Left ventricle myocardium superior (tissue), 1 donor: Measurements from ENCODE around the gene CSNK1A1. TPM values are rescaled to one million over a fixed set of nuclear protein-coding genes. Genes with fewer than 3 reads are reported as not detected.
"Not testable (repeated sequence)": the region's sequence is repeated elsewhere in the genome, so short reads cannot be mapped to it uniquely, and the experiment has no call there.

Source experiments
- ATAC-seq: fragments of 200-7000 bp; cut with Tn5 transposase; one replicate; pipeline ENCODE4 v1.9.1; 2020; ENCODE audit warnings: mild to moderate bottlenecking, moderate library complexity
- DNase-seq: peaks from one replicate; pipeline ENCODE4 v3.0.0-alpha.2; 2020
- intact Hi-C: fragments of 100-400 bp; cut with micrococcal nuclease; formaldehyde crosslinking; loops from one replicate; pipeline ENCODE4 v1.11.0; 2022
- total RNA-seq: library from RNA; stranded (reverse); fragmentation: NEBNext Ultra II Directional; extraction: Animal tissue kit (Norgen Biotek cat#: 25700); gene quantifications from one replicate; pipeline ENCODE4 v1.2.1, GENCODE V29; 2021
- donor health status: DM: no; HTN: yes; CAD: no; lungs with severe emphysema.

CSNK1A1 gene
- total RNA-seq, 1 donor from 2014 or later: 214 TPM

DNA sequence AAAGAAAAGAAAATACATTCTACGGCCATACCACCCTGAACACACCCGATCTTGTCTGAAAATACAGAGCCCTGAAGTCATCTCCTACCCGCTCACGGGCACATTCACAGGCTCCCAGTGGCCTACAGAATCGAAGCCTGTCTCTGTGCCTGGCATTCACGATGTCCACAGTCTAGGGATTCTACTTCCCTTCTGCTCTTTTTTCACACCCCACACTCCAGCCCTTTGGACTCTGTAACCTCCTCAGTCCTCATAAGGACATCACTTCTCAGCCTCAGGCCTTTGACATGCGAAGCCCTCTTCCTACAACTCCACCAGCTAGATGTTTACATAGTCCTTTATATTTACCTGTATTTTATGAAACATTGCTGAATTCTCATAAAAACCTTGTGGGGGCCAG, 77.8 kb downstream of the CSNK1A1 start:
- intact Hi-C loops: no loop called here
- ATAC-seq (no peak), DNase-seq (no peak)

DNA sequence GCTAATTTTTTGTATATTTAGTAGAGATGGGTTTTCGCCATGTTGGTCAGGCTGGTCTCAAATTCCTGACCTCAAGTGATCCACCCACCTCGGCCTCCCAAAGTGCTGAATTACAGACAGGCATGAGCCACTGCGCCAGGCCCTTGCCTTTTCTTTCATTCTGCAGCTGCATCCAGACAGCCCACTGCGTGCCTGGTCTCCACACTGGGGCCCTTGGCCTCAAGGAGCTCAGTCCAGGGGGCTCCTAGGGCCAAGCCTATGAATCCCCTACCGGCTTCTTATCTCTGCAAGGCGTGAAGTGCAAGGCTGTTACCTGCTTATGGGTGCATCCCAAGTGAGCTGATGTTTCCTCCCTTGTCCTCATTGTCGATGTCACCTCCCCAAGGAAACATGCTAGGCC, 78.8 kb downstream of the CSNK1A1 start:
- DNase-seq: no peak
- intact Hi-C loops: no loop called here
- ATAC-seq: no peak

DNA sequence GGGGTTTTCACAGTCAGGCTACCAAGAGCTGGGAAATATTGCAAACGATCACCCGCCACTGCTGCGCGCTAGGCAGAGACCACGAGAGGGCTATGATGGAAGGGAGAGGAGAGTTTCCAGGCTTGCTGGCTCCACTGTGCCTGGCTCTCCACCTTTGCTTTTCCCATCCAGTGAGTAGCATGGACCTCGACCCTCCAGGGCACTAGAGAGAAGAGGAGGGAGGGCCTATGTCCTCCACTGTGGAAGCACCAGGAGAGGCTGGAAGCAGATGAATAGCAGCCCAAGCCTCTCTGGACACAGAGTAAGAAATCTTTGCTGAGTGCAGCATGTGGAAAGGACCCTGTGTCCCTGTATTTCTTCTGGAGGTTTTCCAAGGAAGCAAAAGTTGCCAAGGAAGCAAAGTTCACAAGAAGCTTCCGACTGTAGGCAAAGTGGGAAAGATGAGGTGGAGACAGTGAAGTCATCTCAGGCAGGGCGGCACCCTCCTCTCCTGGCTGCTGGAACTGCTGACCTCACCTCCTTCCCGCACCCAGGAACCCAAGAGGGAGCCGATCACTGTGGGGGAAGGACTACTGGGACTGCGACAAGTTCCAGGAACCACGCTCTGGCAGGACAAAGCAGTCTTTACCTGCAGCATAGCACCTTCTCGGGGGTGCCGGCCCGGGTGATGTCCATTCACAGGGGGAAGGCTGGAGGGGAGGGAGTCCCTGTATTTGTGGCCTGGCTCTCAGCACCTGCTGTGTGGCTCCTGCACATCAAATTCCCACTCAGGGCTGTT, 79.6 kb downstream of the CSNK1A1 start:
- ATAC-seq: peak; percentile 78

DNA sequence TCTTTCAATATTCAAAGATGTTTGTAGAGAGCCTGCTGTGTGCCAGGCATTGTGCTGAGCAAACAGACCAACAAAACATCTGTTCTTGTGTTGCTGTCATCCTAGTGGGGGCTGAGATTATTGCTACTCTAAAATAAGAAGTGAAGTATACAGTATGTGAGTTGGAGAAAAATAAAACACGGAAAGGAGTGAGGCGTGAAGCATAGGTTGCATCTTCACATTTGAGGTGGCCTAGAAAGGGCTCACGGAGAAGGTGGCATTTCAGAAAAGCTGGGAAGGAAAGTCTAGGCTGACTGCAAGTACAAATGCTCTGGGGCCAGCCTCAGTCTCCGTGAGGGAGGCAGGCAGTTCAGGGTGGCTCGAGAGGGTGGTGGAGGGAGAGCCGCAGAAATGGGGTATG, 80.3 kb downstream of the CSNK1A1 start:
- no peak for DNase-seq
- ATAC-seq: no peak
- intact Hi-C loops: no loop called here

More for the DNA sequence above, 79.6 kb downstream of the CSNK1A1 start:
- peak; percentile 44 for DNase-seq
- intact Hi-C loops: no loop called here

DNA sequence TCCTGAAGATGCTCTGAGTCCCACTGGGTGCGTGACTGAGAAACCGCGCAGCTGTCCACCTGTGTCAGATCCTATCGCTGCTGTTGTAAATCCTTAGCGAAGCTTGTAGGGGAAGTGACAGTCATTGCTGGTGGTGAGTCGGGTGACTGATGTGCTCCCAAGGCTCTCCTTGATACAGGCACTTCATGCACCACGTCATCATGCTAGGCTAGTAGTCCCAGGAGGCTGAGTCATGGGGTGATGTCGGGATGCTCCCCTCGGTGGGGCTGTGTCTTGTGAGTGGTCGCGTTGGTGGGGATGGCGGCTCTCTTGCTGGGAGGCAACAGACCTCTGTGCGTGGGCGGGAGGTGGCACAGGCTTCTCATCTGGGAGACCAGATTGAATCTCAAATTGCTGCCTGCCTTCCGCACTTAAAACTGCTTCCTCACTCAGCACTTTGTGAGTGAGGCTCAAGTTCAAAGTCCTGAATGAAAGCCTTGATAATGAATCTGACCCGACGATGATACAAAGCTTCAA, 84.7 kb downstream of the CSNK1A1 start:
- peak; percentile 26 for DNase-seq
- intact Hi-C loops: no loop called here
- ATAC-seq: no peak

DNA sequence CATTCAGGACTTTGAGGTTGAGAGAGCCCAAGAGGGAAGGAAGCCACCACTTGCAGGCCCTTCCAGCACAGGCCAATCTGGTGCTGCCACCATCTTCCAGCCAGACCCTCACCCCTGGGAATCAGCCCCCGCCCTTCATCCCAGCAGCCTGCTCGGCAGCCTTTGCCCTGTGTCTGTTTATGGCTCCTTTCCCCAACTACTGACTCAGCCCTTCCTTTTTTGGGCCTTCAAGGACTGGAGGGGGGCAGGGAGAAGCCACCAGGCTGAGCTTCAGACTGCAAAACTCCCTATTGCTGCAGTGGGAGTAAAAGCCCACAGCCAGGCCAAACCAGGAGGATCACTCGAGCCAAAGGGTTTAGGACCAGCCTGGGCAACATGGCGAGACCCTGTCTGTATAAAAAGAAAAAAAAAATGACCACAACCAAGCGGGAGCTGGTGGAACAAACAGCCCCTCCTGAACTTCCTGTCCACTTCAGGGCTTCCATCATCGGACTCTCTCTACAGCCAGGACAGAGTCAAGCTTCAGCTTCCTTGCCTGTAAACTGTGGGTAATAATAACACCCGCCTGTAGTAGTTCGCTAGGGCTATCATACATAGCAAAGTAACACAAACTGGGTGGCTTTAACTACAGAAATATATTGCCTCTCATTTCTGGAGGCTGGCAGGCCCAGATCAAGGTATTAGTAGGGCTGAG, 86.3 kb downstream of the CSNK1A1 start:
- ATAC-seq (peak; percentile 92), DNase-seq (peak; percentile 61)
- intact Hi-C loops: no loop called here

DNA sequence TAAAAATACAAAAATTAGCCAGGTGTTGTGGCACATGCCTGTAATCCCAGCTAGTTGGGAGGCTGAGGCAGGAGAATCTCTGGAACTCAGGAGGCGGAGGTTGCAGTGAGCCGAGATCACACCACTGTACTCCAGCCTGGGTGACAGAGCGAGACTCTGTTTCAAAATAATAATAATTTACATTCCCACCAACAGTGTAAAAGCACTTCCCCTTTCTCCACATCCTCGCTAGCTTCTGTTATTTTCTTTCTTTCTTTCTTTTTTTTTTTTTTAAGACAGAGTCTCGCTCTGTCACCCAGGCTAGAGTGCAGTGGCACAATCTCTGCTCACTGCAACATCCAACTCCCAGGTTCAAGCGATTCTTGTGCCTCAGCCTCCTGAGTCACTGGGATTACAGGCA, 89.3 kb downstream of the CSNK1A1 start:
- intact Hi-C loops, ATAC-seq: not testable (repeated sequence)
- peak; percentile 0 for DNase-seq

DNA sequence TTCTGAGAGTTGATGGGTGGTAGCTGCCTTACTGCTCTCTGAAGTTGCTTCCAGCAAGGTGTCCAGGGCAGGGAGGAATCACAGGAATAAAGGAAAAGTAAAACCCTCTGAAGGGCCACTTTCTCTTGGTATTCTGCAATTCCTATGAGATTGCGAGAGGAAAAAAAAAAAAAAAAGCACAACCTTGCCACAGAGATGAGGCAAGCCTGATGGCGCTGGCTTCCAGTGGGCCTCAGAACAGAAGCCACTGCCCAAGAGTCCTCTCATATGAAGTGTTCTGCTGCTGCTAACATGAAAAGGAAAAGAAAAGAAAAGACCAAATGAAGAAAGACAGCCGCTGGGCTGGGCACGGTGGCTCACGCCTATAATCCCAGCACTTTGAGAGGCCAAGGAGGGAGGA, 91.3 kb downstream of the CSNK1A1 start:
- peak; percentile 9 for DNase-seq

DNA sequence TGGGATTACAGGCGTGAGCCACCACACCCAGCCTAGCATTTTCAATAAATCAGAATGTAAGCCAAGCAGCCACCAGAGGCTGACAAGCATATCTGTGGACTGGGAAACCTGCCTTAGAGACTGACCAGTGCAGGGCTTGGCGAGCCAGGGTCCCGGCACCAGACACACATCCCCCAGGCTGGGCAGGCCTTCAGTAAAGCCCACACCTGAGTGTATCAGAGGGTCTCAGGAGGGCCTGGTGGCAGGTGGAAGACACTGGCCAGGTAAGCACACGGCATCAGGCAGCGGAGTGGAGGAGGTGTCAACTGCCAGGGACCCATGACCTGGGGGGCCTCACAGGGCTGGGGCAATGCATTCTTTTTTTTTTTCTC, 93.9 kb downstream of the CSNK1A1 start:
- ATAC-seq (no peak), DNase-seq (peak; percentile 28)
- intact Hi-C loops: no loop called here

More for the DNA sequence above, 91.3 kb downstream of the CSNK1A1 start:
- no peak for ATAC-seq
- intact Hi-C loops: no loop called here

DNA sequence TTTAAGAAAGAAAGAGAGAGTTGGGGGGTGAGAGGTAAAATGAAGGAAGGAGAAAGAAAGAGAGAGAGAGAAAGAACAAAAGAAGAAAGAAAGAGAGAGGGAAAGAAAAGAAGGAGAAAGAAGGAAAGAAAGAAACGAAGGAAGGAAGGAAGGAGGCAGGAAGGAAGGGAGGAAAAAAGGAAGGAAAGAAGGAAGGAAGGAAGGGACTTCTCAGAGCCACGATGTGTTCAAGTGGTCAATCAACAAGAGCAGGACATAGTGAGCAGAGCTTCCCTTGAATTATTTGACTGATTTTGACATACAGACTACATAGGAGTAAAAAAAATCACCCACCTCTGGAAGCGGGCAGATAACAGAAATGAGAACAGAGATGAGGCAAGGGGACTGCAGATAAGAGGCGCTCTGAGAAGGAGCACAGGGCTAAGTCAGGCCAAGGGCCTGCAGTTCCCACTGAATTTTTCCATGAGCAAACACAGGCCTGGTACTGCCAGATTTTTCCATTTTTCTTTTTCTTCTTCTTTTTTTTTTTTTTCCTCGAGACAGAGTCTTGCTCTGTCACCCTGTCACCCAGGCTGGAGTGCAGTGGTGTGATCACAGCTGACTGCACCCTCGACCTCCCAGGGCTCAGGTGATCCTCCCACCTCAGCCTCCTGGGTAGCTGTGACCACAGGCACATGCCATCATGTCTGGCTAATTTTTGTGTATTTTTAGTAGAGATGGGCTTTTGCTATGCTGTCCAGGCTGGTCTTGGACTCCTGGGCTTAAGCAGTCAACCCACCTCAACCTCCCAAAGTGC, 94.4 kb downstream of the CSNK1A1 start:
- peak; percentile 73 for ATAC-seq
- intact Hi-C loops: no loop called here
- DNase-seq: peak; percentile 35

DNA sequence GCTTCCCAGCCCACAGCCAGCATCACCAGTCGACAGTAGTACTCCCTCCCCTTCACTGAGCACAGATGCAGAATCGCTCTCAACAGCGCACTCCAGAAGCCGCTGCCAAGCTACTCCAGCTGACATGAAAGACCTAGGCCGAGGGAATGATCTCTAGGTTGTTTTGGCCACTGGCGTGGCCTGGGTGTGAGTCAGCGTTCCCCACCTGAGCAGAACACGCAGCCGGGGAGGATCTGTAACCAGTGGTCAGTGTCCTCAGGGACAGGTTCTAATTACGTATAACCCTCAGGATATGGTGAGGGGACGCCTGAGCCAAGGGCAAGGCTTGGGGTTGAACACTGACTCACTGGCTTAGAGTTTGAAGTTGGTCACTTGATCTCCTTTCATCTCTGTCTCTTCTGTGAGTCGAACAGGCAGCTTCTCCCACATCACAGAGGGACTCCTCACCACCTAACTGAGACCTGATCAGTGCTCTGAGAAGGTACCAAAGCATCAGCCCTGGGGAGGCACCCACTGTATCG, 95.3 kb downstream of the CSNK1A1 start:
- intact Hi-C loops: no loop called here
- ATAC-seq (peak; percentile 55), DNase-seq (peak; percentile 71)

DNA sequence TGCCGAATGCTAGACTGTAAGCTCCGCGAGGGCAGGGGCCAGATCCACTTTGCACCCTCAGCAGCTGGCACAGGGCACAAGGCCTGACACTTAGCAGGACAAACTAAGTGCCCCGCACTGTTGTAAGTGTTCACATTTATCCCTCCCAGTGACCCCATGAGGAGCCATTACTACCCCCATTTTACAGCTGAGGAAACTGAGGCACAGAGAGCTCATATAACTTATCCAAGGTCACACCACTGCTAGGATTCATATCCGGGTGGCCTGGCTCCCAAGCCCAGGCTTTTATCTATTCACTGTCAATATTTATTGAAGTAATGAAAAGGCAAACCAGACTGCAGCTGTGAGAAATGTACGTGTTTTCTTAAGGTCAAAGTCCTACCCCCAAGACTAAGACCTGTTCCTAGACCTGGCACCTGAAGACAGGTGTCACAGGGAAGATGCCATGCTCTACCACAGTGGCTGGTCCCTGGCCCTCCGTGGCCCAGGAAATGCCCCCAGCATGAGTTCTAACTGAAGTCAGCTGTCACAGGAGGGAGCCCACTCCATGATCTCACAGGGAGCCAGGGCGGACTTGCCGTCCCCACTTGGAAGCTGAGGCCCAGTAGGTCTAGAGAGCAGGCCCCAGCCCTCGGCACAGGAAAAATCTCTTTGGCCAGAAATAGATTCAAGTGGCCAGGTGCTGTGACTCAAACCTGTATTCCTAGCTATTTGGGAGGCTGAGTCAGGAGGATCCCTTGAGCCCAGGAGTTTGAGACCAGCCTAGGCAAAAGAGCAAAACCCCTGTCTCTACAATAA, 97.4 kb downstream of the CSNK1A1 start:
- intact Hi-C loops: no loop called here
- no peak for ATAC-seq
- peak; percentile 25 for DNase-seq

DNA sequence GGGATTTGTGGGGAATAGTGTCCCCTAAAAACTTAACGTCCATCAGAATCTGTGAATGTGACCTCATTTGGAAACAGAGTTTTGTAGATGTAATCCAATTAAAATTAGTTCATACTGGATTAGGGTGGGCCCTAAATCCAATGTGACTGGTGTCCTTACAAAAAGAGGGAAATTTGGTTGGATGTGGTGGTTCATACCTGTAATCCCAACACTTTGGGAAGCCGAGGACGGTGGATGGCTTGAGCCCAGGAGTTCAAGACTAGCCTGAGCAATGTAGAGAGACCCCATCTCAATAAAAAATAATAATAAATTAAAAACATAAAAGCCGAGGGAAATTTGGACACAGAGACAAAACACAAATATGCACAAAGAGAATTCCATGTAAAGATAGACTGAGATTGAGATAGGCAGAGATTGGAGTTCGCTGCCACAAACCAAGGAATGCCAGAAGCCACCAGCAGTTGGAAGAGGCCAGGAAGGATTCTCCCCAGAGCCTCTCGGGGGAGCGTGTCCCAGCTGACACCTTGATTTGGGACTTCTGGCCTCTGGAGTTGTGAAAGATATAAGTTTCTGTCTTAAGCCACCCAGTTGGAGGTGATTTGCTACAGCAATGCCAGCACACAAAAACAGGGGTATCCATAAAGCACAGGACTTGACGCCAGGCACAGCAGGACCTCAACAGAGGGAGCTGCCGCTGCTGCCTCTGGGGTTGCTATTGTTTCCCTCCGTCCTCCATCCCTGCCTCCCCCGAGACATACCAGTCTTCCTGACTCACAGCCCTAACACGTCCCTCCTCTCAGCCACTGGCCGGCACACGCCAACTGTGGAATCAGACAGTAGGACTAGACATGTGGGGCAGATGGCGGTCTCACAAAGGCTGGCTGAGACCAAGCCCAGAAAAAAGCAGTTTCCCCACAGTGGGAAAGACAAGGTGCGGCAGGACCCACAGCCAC, 98.3 kb downstream of the CSNK1A1 start:
- ATAC-seq (peak; percentile 41), DNase-seq (peak; percentile 76)
- intact Hi-C loops: no loop called here

DNA sequence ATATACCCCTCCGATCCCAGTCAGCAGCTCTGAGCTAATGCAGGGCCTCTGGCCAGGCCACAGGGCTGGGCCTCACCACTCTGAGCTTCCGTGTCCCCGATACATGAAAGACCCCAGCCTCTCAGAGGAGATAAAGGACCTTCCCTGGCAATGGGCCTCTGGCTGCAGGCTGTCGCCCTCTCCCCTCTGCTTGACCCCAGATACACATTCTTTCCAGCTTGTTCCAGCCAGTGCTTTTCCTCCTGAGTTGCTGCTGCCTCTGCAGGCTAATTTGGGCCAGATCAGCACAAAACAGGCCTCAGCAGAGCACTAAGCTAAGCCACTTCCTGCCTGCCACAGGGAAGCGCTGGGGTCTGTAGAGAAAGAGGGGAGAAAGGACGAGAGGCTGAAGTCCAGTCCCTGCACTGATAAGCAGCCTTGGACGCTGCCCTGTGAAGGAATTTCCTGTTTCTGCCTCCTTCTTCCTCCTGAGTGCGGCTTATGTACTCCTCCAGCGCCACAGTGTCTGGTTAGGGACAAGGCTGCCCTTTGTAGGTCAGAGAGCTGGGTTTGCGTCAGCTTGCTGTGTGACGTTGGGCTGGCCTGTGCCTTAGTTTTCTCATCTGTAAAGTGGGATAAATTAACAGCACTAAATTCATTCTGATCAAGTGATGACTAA, 99.1 kb downstream of the CSNK1A1 start:
- DNase-seq: peak; percentile 60
- peak; percentile 35 for ATAC-seq
- intact Hi-C loops: no loop called here

DNA sequence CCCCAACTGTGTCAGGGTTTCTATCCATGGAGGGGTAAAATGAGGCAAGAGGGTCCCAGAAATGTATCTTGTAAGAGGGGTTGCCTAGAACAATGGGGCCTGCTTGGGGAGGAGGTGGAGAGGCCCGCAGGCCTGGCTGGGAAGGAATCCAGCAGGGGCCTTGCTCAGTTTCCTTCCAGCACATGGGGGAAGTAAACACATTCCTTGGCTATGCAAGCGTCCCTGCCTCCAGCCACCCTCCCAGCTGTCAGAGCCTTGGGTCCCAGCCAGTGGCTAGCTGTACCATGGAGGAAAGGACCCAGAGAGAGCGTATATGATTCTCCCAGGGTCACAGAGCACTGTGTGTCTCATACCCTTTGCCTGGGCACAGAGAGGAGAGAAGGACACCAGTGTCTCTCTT, 101.0 kb downstream of the CSNK1A1 start:
- peak; percentile 87 for DNase-seq
- ATAC-seq: peak; percentile 72
- intact Hi-C loops: no loop called here

DNA sequence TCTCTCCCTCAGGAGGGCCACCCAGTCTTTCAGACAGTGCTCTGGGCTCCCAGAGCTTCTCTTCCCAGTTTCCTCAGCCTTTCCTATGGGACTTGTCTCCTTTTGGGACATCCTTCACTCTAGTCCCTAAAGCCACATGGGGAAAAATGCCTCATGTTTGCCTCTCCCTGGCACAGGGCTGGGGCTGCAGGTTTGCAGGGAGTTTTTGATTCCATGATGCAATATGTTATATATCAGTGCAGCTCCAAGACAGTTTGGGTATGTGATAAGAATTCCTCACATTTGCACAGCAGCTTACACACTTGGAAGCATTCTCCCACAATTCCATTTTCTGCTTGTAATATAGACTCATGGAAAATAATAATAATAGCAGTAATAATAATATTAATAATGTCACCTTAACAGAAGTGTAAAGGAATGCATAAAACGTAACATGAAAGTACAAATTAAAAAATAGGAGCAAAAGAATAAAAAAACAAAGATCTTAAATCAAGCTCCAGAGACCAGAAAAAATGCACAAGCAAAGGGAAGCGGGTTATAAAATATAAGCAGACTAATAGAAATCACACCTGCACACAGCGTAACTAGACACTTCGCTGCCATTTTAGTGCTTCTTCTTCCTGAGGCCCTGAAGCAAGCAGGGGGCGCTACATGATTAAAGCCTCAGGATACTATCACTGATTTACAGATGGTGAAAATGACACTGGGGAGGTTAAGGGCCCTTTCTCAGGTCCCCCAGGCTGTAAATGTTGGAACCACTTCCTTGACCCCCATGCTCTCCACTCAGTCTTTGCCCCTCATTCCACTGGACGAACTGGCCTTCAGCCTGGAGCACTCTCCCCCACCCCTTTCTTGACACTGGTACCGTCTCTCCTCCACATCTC, 102.2 kb downstream of the CSNK1A1 start:
- intact Hi-C loops: no loop called here
- DNase-seq (no peak), ATAC-seq (no peak)
